Endothelial cell (in vitro differentiated cells): ENCODE data around the gene SPRY1. TPM values are rescaled to one million over a fixed set of nuclear protein-coding genes. Genes with fewer than 3 reads are reported as not detected.

Experiments used
- DNase-seq: peaks from one replicate; pipeline ENCODE4 v3.0.0; 2021; ENCODE audit warnings: low spot score
- H3K27ac Mint-ChIP-seq: one replicate; pipeline ENCODE4 v1.8.0; 2021; ENCODE audit warnings: mixed read lengths, inconsistent platforms; ENCODE audit not compliant: unreplicated experiment
- H3K27me3 Mint-ChIP-seq: one replicate; pipeline ENCODE4 v1.8.0; 2021; ENCODE audit warnings: mild to moderate bottlenecking, moderate library complexity, mixed read lengths, inconsistent platforms; ENCODE audit not compliant: unreplicated experiment
- H3K36me3 Mint-ChIP-seq: one replicate; pipeline ENCODE4 v1.8.0; 2021; ENCODE audit warnings: mild to moderate bottlenecking, low read depth, mixed read lengths, inconsistent platforms; ENCODE audit not compliant: unreplicated experiment
- H3K4me1 Mint-ChIP-seq: one replicate; pipeline ENCODE4 v1.8.0; 2021; ENCODE audit warnings: mild to moderate bottlenecking, mixed read lengths, inconsistent platforms; ENCODE audit not compliant: unreplicated experiment
- H3K4me3 Mint-ChIP-seq: one replicate; pipeline ENCODE4 v1.8.0; 2021; ENCODE audit warnings: mild to moderate bottlenecking, mixed read lengths, inconsistent platforms; ENCODE audit not compliant: unreplicated experiment
- H3K9me3 Mint-ChIP-seq: one replicate; pipeline ENCODE4 v1.8.0; 2021; ENCODE audit warnings: mixed read lengths, inconsistent platforms; ENCODE audit not compliant: unreplicated experiment
- total RNA-seq: library from RNA; stranded (reverse); fragmentation: NEBNext Ultra II Directional; extraction: Animal tissue kit (Norgen Biotek cat#: 25700); gene quantifications from one replicate; pipeline ENCODE4 v1.2.1, GENCODE V29; 2021; ENCODE audit not compliant: unreplicated experiment
- TF ChIP-seq, protein P1 (sequence below): fragments of 200-600 bp; sonication (generic); IDR thresholded peaks from one replicate; pipeline ENCODE4 v1.5.0; 2021; ENCODE audit warnings: antibody characterized with exemption; ENCODE audit not compliant: unreplicated experiment

The SPRY1 gene
- total RNA-seq, 1 donor from 2014 or later = 58.3 TPM

DNA sequence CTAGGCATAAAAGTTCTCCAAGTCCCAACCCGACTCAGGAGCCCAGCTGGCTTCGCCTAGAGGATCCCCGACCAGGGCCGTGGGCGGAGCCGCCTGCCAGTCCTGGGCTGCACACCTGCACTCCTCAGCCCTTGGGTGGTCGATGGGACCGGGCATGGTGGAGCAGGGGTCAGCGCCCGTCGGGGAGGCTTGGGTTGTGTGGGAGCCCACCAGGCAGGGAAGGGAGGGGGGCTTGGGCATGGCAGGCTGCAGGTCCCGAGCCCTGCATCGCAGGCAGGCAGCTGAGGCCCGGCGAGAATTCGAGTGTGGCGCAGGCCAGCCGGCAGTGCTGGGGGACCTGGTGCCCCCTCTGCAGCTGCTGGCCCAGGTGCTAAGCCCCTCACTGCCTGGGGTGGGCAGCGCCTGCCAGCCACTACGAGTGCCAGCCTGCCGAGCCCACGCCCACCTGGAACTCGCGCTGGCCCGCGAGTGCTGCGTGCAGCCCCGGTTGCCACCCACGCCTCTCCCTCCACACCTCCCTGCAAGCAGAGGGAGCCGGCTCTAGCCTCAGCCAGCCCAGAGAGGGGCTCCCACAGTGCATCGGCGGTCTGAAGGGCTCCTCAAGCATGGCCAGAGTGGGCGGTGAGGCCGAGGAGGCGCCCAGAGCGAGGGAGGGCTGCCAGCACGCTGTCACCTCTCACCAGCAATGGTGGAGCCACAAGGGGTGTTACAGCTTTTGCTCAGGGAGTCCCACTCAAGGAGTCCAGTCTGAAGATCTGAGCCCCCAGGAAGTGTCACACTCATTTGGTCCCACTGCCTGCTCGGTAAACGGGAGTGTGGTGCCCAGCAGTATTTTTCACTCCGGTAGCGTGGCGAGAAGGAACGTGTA, 38.9 kb downstream of the SPRY1 start:
- TF ChIP-seq, protein P1, sequence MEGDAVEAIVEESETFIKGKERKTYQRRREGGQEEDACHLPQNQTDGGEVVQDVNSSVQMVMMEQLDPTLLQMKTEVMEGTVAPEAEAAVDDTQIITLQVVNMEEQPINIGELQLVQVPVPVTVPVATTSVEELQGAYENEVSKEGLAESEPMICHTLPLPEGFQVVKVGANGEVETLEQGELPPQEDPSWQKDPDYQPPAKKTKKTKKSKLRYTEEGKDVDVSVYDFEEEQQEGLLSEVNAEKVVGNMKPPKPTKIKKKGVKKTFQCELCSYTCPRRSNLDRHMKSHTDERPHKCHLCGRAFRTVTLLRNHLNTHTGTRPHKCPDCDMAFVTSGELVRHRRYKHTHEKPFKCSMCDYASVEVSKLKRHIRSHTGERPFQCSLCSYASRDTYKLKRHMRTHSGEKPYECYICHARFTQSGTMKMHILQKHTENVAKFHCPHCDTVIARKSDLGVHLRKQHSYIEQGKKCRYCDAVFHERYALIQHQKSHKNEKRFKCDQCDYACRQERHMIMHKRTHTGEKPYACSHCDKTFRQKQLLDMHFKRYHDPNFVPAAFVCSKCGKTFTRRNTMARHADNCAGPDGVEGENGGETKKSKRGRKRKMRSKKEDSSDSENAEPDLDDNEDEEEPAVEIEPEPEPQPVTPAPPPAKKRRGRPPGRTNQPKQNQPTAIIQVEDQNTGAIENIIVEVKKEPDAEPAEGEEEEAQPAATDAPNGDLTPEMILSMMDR = no peak
- H3K27ac Mint-ChIP-seq = no peak overlapping the region
- no peak for DNase-seq
- peaks cover 16% of the 10 kb centered on the region for H3K36me3 Mint-ChIP-seq
- peaks cover 4% of the 10 kb centered on the region for H3K9me3 Mint-ChIP-seq
- H3K27me3 Mint-ChIP-seq = no peaks in the 10 kb centered on the region
- no peak overlapping the region for H3K4me3 Mint-ChIP-seq
- H3K4me1 Mint-ChIP-seq = peaks cover 2% of the 10 kb centered on the region

DNA sequence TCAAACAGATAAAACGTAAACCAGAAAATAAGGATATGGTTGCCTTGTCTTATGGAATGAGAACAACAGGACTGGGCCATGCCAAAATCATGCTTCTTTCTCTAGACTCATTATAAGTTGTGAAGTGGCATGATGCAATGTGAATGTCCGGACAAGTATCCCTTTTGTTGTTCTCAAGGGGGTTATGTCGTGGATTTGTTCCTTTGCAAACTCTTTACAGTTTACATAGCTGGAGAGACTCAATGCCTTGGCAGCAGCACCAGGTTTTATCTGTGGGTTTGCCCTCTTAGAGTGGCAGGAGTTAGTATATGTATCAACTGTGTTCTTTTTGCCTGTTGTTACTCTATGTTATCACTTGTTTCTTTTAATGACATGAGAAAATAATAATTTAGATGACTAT, 41.4 kb downstream of the SPRY1 start:
- DNase-seq = no peak
- Mint-ChIP-seq H3K27me3 (no peaks in the 10 kb centered on the region), H3K9me3 (peaks cover 4% of the 10 kb centered on the region), H3K36me3 (peaks cover 16% of the 10 kb centered on the region), H3K27ac (no peak overlapping the region), H3K4me3 (no peak overlapping the region), H3K4me1 (peaks cover 7% of the 10 kb centered on the region)
- TF ChIP-seq, protein P1 = no peak

DNA sequence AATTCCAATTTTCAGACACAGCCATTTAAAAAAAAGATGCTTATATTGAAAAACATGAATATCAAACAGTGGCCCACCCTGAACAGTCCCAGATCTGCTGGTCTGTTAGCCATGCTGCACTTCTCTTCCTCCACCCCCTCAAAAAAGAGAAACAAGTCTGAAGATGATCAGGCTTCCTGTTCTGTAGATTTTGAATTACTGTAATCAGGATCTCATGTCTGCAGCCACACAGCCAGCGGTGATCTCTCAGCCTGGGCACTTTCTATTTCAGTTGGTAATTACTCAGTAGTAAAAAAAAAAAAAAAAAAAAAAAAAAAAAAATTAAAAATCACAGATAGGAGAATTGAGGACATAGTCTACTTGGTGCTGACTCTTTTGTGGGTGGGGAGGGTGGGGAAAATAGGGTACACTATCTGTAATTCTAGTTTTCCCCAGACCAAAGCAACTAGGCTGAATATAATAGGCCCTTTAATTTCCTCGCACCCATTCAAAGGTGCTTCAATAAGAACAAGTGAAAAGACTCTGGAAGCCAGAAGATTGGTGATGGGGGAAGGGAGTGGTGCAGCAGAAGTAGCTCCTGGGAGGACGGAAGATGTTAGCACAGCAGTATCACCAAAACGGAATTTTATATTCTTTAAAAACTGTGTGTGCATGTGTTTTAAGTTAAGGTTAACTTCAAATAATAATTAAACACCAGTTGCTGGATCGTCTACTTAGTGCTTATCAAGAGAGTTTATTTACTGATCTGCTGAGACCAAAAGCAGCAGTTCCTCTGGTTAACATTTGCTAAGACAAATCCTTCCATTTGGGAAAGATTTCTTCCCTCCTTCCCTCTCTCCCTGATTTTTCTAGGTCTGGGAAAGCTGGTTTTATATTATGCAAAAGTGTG, 47.0 kb downstream of the SPRY1 start:
- TF ChIP-seq, protein P1 = no peak
- H3K36me3 Mint-ChIP-seq = no peaks in the 10 kb centered on the region
- H3K9me3 Mint-ChIP-seq = no peaks in the 10 kb centered on the region
- peak overlapping the region; percentile 72 for H3K4me3 Mint-ChIP-seq
- peaks cover 2% of the 10 kb centered on the region for H3K27me3 Mint-ChIP-seq
- no peak for DNase-seq
- peak overlapping the region; percentile 88 for H3K27ac Mint-ChIP-seq
- H3K4me1 Mint-ChIP-seq = peaks cover 22% of the 10 kb centered on the region

DNA sequence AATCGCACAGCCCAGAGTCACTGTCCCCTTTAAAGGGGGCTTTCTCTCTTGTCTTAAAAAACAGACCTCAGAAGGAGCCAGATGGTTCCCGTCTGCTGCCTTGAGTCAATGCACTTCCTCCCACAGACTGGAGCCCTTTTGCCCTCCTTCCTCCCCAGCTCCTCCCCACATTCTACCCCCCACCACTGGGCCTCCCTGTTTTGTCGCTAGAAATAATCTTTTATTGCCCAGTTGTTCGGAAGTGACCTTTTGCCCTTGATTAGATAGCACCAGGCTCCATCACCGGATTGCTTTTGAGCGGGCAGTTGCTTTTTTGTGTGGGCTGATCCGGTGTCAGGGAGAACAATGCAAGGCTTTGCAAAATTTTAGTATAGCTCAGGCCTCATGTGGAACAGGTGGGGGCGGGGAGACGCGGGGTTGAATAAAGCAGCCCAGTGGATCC, 47.7 kb downstream of the SPRY1 start:
- DNase-seq = peak; percentile 67
- H3K27me3 Mint-ChIP-seq = peaks cover 2% of the 10 kb centered on the region
- H3K4me1 Mint-ChIP-seq = peaks cover 23% of the 10 kb centered on the region
- peak overlapping the region; percentile 72 for H3K4me3 Mint-ChIP-seq
- H3K27ac Mint-ChIP-seq = peak overlapping the region; percentile 88
- H3K9me3 Mint-ChIP-seq = no peaks in the 10 kb centered on the region
- TF ChIP-seq, protein P1 = no peak
- no peaks in the 10 kb centered on the region for H3K36me3 Mint-ChIP-seq
